NCI-H1930 (cell line): ENCODE measurements around the gene TMEM183A.
"Not testable (repeated sequence)": the region's sequence is repeated elsewhere in the genome, so short reads cannot be mapped to it uniquely, and the experiment has no call there.

Experiments
- DNase-seq, 2 experiments: peaks; one replicate each; lab custom pipeline; 2025; lab: John Stamatoyannopoulos, UW

Gene TMEM183A

GRCh38 chr1:203006948-203007871 lies at the start of gene TMEM183A:
TSS of gene TMEM183A (plus strand) at chr1:203007374. CDS start at chr1:203007466, 92 bp downstream.
- DNase-seq: peak; percentile 95 to 98

- peak; percentile 74 to 88 for DNase-seq
Measured at GRCh38 chr1:202957733-202958543, 49.2 kb upstream of the TMEM183A start, which contains the start of gene ADIPOR1. TSS of gene ADIPOR1 (minus strand) at chr1:202958312. CDS start at chr1:202951070, 7,242 bp downstream.

GRCh38 chr1:202958544-202959275 lies 48.5 kb upstream of the TMEM183A start:
- no peak for DNase-seq

- no peak for DNase-seq
Measured at GRCh38 chr1:202959276-202959620, 47.9 kb upstream of the TMEM183A start.

GRCh38 chr1:202961220-202961880 lies 45.8 kb upstream of the TMEM183A start:
- no peak for DNase-seq

GRCh38 chr1:202964791-202965410 lies 42.3 kb upstream of the TMEM183A start:
- DNase-seq: peak in 1 of 2 experiments; percentile 20

GRCh38 chr1:202965422-202965821 lies 41.8 kb upstream of the TMEM183A start:
- DNase-seq: no peak

- DNase-seq: no peak
Measured at GRCh38 chr1:202966006-202966898, 40.9 kb upstream of the TMEM183A start.

GRCh38 chr1:202967684-202968281 lies 39.4 kb upstream of the TMEM183A start:
- DNase-seq: no peak

- DNase-seq: no peak
Measured at GRCh38 chr1:202968351-202968750, 38.8 kb upstream of the TMEM183A start.

GRCh38 chr1:202968895-202969295 lies 38.3 kb upstream of the TMEM183A start:
- peak; percentile 21 to 51 for DNase-seq

- DNase-seq: no peak
Measured at GRCh38 chr1:202972046-202972445, 35.1 kb upstream of the TMEM183A start.

- DNase-seq: no peak
Measured at GRCh38 chr1:202974856-202975255, 32.3 kb upstream of the TMEM183A start.

- no peak for DNase-seq
Measured at GRCh38 chr1:202976633-202977032, 30.5 kb upstream of the TMEM183A start.

GRCh38 chr1:202979459-202979858 lies 27.7 kb upstream of the TMEM183A start:
- no peak for DNase-seq

GRCh38 chr1:202981939-202982338 lies 25.2 kb upstream of the TMEM183A start:
- no peak for DNase-seq

- no peak for DNase-seq
Measured at GRCh38 chr1:202982715-202983430, 24.3 kb upstream of the TMEM183A start.

GRCh38 chr1:202986120-202986519 lies 21.1 kb upstream of the TMEM183A start:
- DNase-seq: not testable (repeated sequence)

GRCh38 chr1:202987255-202987654 lies 19.9 kb upstream of the TMEM183A start:
- DNase-seq: no peak
